Measurements from ENCODE around the gene CREB3L1. TPM values are rescaled to one million over a fixed set of nuclear protein-coding genes. Genes with fewer than 3 reads are reported as not detected.
A peak's percentile ranks its signal among the peaks of the same experiment; 100 is the strongest.

The CREB3L1 gene
- total RNA-seq, 4 donors from 2014 or later: 1.3 to 8.7 (median 3.7) TPM

GRCh38 chr11:46351606-46352005 lies 74.1 kb downstream of the CREB3L1 start:
- intact Hi-C loops (cut with DNase I): loop anchor here (2.0 kb wide), 1 partner anchor 15 kb away; no protein-coding TSS in a partner anchor
- DNase-seq (ENCODE audit: extremely low spot score): no peak
- 65% methylated on average over 4 of the region's 5 CpGs for WGBS
- Histone ChIP-seq H3K4me3 (no peak overlapping the region), H3K27ac (replicated peaks in 1 of 4) (peak overlapping the region in 1 of 4 donors; percentile 5), H3K27me3 (no peaks in the 10 kb centered on the region), H3K4me1 (peaks cover 48 to 82% (median 63%) of the 10 kb centered on the region in 4 donors), H3K36me3 (peaks cover 0 to 16% (median 7%) of the 10 kb centered on the region in 4 donors), H3K9me3 (no peaks in the 10 kb centered on the region)
- TF ChIP-seq POLR2A (IDR thresholded peaks at IDR 0.05; ENCODE audit: low read depth) (no peak), CTCF (IDR thresholded peaks at IDR 0.05) (no peak), POLR2AphosphoS5 (IDR thresholded peaks at IDR 0.05) (no peak), EP300 (IDR thresholded peaks at IDR 0.05) (no peak)

GRCh38 chr11:46352063-46352841 lies 74.8 kb downstream of the CREB3L1 start:
- peak overlapping the region in 3 of 4 donors; percentile 5 to 18 (median 16) for H3K4me3 ChIP-seq

GRCh38 chr11:46353698-46354097 lies 76.2 kb downstream of the CREB3L1 start:
- Histone ChIP-seq H3K9me3 (no peaks in the 10 kb centered on the region), H3K36me3 (peaks cover 0 to 16% (median 7%) of the 10 kb centered on the region in 4 donors), H3K27ac (replicated peaks in 1 of 4) (no peak overlapping the region), H3K4me3 (no peak overlapping the region), H3K27me3 (no peaks in the 10 kb centered on the region), H3K4me1 (peaks cover 36 to 74% (median 48%) of the 10 kb centered on the region in 4 donors)
- DNase-seq (ENCODE audit: extremely low spot score): no peak
- intact Hi-C loops (cut with DNase I): loop anchor here (2.0 kb wide), 1 partner anchor 13 kb away; no protein-coding TSS in a partner anchor
- WGBS: 36% methylated on average over 8 of the region's 9 CpGs
- TF ChIP-seq EP300 (IDR thresholded peaks at IDR 0.05) (no peak), POLR2A (IDR thresholded peaks at IDR 0.05; ENCODE audit: low read depth) (no peak), CTCF (IDR thresholded peaks at IDR 0.05) (no peak), POLR2AphosphoS5 (IDR thresholded peaks at IDR 0.05) (no peak)

More at GRCh38 chr11:46352063-46352841, 74.8 kb downstream of the CREB3L1 start:
- TF ChIP-seq POLR2A (IDR thresholded peaks at IDR 0.05; ENCODE audit: low read depth): no peak
- no peak for TF ChIP-seq POLR2AphosphoS5 (IDR thresholded peaks at IDR 0.05)
- TF ChIP-seq CTCF (IDR thresholded peaks at IDR 0.05): peak; percentile 84 to 90 (median 86)
- TF ChIP-seq EP300 (IDR thresholded peaks at IDR 0.05): no peak
- Histone ChIP-seq H3K36me3 (peaks cover 0 to 16% (median 7%) of the 10 kb centered on the region in 4 donors), H3K9me3 (no peaks in the 10 kb centered on the region), H3K4me1 (peaks cover 44 to 80% (median 58%) of the 10 kb centered on the region in 4 donors), H3K27ac (replicated peaks in 1 of 4) (peak overlapping the region in 1 of 4 donors; percentile 5), H3K27me3 (no peaks in the 10 kb centered on the region)
- intact Hi-C loops (cut with DNase I): loop anchor here (2.0 kb wide), 1 partner anchor 15 kb away; no protein-coding TSS in a partner anchor
- no peak for DNase-seq (ENCODE audit: extremely low spot score)
- WGBS: 52% methylated on average over 24 of the region's 33 CpGs

GRCh38 chr11:46356924-46357482 lies 79.5 kb downstream of the CREB3L1 start:
- intact Hi-C loops (cut with DNase I): no loop called here
- TF ChIP-seq POLR2A (IDR thresholded peaks at IDR 0.05; ENCODE audit: low read depth) (no peak), CTCF (IDR thresholded peaks at IDR 0.05) (no peak), POLR2AphosphoS5 (IDR thresholded peaks at IDR 0.05) (no peak), EP300 (IDR thresholded peaks at IDR 0.05) (no peak)
- peaks cover 22 to 64% (median 38%) of the 10 kb centered on the region in 4 donors for H3K4me1 ChIP-seq

More at GRCh38 chr11:46356924-46357482, 79.5 kb downstream of the CREB3L1 start:
- no peak overlapping the region for H3K4me3 ChIP-seq
- DNase-seq (ENCODE audit: extremely low spot score): no peak
- no peaks in the 10 kb centered on the region for H3K9me3 ChIP-seq
- H3K27me3 ChIP-seq: no peaks in the 10 kb centered on the region
- H3K27ac ChIP-seq (replicated peaks in 1 of 4): no peak overlapping the region
- 77% methylated on average over 7 of the region's 7 CpGs for WGBS
- H3K36me3 ChIP-seq: peaks cover 0 to 16% (median 7%) of the 10 kb centered on the region in 4 donors

Data from esophagus muscularis mucosa (tissue), 4 donors.